DMS153 treated with DMSO at 0.1 percent for 48 hours (cell line): ENCODE data around the gene EIF4E1B.

ENCODE experiments used
- DNase-seq: peaks from one replicate; lab custom pipeline; 2025; ENCODE audit not compliant: unreplicated experiment; lab: John Stamatoyannopoulos, UW

EIF4E1B gene

GRCh38 chr5:176646049-176646706 is 15.7 kb downstream of the EIF4E1B start:
- no peak for DNase-seq

GRCh38 chr5:176646707-176647029 is 16.2 kb downstream of the EIF4E1B start:
- DNase-seq: no peak

- peak; percentile 67 for DNase-seq
Observed at GRCh38 chr5:176647030-176647842, 16.8 kb downstream of the EIF4E1B start, which contains the start of gene TSPAN17. TSPAN17 (plus strand) TSS chr5:176647484; CDS start chr5:176647616, 132 bp downstream.

- no peak for DNase-seq
Observed at GRCh38 chr5:176647843-176648473, 17.5 kb downstream of the EIF4E1B start.

- no peak for DNase-seq
Observed at GRCh38 chr5:176648474-176649194, 18.2 kb downstream of the EIF4E1B start.

- no peak for DNase-seq
Observed at GRCh38 chr5:176650354-176650884, 19.9 kb downstream of the EIF4E1B start.

GRCh38 chr5:176651472-176651980 is 21.1 kb downstream of the EIF4E1B start:
- no peak for DNase-seq

GRCh38 chr5:176652136-176652535 is 21.7 kb downstream of the EIF4E1B start:
- DNase-seq: no peak

GRCh38 chr5:176653401-176654385 is 23.2 kb downstream of the EIF4E1B start:
- DNase-seq: no peak

GRCh38 chr5:176654856-176655255 is 24.4 kb downstream of the EIF4E1B start:
- no peak for DNase-seq

GRCh38 chr5:176656467-176656990 is 26.1 kb downstream of the EIF4E1B start:
- no peak for DNase-seq

- no peak for DNase-seq
Observed at GRCh38 chr5:176658007-176658599, 27.6 kb downstream of the EIF4E1B start.

- no peak for DNase-seq
Observed at GRCh38 chr5:176658817-176659511, 28.5 kb downstream of the EIF4E1B start.

- DNase-seq: no peak
Observed at GRCh38 chr5:176659512-176659839, 29.0 kb downstream of the EIF4E1B start.

- no peak for DNase-seq
Observed at GRCh38 chr5:176659860-176660461, 29.5 kb downstream of the EIF4E1B start.

- DNase-seq: no peak
Observed at GRCh38 chr5:176660530-176660859, 30.0 kb downstream of the EIF4E1B start.

GRCh38 chr5:176660860-176661641 is 30.6 kb downstream of the EIF4E1B start:
- DNase-seq: peak; percentile 14

GRCh38 chr5:176661676-176662075 is 31.2 kb downstream of the EIF4E1B start:
- DNase-seq: no peak
